Kidney epithelial cell (primary cell): ENCODE results near the gene PRELP. TPM values are rescaled to one million over a fixed set of nuclear protein-coding genes. Genes with fewer than 3 reads are reported as not detected.

Experiments
- DNase-seq: peaks from one replicate; pipeline ENCODE4 v3.0.0-alpha.2; 2010; ENCODE audit warnings: low read depth
- H3K27me3 ChIP-seq: 2 replicates; pipeline ENCODE4 v1.6.0; 2011; ENCODE audit warnings: low read length; ENCODE audit not compliant: control insufficient read depth, insufficient read depth
- H3K36me3 ChIP-seq: 2 replicates; pipeline ENCODE4 v1.5.1; 2011; ENCODE audit warnings: low read length; ENCODE audit not compliant: control insufficient read depth, insufficient read depth
- H3K4me3 ChIP-seq: 2 replicates; pipeline ENCODE4 v1.5.1; 2011; ENCODE audit warnings: low read depth, mild to moderate bottlenecking, control low read depth, low read length
- total RNA-seq: library from RNA; depleted of rRNA; stranded (reverse); fragments of >200 nt; gene quantifications from 2 replicates; pipeline ENCODE4 v1.2.3, GENCODE V29; 2015
- TF ChIP-seq, protein P1 (sequence below): IDR thresholded peaks from 2 replicates; pipeline ENCODE4 v1.5.1; 2011; ENCODE audit warnings: mild to moderate bottlenecking, moderate library complexity, low read length, control low read depth, inconsistent platforms; ENCODE audit not compliant: insufficient read depth, poor library complexity, severe bottlenecking

Gene PRELP
- total RNA-seq, 1 donor from 2014 or later: under 0.01 TPM

DNA sequence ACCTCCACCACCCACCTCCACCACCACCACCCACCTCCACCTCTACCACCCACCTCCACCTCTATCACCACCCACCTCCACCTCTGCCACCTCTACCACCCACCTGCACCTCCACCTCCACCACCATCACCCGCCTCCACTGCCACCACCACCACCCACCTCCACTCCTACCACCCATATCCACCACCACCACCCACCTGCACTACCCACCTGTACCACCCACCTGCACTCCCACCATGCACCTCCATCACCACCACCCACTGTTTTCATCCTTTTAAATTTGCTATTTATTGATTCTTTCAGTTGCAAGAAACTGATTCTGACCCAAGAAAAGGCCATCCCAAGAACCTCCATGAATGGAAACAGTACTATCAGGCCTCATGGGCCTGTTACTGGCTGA, 24.7 kb downstream of the PRELP start:
- Histone ChIP-seq H3K36me3 (no peaks in the 10 kb centered on the region), H3K27me3 (peaks cover 7% of the 10 kb centered on the region), H3K4me3 (no peak overlapping the region)
- DNase-seq: no peak
- TF ChIP-seq, protein P1, sequence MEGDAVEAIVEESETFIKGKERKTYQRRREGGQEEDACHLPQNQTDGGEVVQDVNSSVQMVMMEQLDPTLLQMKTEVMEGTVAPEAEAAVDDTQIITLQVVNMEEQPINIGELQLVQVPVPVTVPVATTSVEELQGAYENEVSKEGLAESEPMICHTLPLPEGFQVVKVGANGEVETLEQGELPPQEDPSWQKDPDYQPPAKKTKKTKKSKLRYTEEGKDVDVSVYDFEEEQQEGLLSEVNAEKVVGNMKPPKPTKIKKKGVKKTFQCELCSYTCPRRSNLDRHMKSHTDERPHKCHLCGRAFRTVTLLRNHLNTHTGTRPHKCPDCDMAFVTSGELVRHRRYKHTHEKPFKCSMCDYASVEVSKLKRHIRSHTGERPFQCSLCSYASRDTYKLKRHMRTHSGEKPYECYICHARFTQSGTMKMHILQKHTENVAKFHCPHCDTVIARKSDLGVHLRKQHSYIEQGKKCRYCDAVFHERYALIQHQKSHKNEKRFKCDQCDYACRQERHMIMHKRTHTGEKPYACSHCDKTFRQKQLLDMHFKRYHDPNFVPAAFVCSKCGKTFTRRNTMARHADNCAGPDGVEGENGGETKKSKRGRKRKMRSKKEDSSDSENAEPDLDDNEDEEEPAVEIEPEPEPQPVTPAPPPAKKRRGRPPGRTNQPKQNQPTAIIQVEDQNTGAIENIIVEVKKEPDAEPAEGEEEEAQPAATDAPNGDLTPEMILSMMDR: no peak

DNA sequence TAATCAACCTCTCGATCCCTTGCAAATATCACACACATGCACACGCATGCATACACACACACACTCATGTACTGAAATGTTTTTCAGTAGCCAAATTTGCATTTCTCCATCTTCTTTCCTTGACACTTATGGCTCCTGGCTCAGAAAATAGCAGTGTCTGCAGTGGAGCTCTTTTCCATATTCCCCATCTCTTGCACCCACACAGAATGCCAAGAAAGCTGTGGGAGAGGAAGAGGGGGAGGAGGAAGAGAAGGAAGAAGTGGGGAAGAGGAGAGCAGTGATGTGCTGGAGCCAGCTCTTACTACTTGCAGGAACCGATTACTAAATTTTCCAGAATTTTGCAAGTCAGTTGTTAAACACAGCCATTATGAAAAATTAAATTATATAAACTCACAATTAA, 28.2 kb downstream of the PRELP start:
- Histone ChIP-seq H3K27me3 (peaks cover 2% of the 10 kb centered on the region), H3K36me3 (no peaks in the 10 kb centered on the region), H3K4me3 (no peak overlapping the region)
- TF ChIP-seq, protein P1: no peak
- DNase-seq: no peak

DNA sequence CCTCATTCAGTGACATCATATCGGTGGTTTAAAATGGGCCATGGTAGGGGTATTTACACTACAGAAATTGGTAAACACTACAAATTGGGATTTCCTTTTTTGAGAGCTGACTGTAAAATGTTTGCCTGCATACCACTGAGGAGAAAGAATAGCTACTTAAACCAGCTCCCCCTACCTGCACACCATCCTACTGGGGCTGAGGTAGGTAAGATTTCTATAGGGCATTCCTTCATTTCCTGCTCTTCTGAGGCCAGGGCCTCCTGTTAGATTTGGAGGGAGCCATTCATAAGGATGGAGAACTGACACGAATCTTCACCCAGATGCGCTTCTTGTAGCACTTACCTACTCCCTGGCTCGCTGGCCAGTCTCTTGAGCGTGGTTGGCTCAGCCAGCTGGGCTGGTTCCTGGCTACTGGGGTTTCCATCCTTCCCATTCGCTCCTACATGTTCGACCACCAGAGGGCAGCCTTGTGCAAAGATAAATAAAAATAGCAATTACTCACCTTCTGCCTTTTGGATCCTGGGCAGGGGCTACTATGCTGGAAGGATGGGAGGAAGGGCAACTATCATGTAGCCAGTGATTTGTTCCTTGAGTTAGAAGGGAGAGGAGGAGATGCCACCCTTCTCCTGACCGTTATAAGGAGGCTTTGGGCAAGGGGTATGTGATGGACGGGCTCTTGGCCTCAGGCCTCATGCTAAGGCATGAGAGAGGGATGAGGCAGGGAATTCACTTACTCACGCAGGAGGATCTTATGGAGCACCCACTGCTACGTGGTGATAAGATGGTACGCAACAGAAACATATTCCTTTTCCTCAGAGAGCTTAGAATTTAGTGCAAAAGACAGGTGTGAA, 29.0 kb downstream of the PRELP start:
- Histone ChIP-seq H3K27me3 (peaks cover 2% of the 10 kb centered on the region), H3K36me3 (no peaks in the 10 kb centered on the region), H3K4me3 (no peak overlapping the region)
- DNase-seq: no peak
- TF ChIP-seq, protein P1: peak; percentile 70

DNA sequence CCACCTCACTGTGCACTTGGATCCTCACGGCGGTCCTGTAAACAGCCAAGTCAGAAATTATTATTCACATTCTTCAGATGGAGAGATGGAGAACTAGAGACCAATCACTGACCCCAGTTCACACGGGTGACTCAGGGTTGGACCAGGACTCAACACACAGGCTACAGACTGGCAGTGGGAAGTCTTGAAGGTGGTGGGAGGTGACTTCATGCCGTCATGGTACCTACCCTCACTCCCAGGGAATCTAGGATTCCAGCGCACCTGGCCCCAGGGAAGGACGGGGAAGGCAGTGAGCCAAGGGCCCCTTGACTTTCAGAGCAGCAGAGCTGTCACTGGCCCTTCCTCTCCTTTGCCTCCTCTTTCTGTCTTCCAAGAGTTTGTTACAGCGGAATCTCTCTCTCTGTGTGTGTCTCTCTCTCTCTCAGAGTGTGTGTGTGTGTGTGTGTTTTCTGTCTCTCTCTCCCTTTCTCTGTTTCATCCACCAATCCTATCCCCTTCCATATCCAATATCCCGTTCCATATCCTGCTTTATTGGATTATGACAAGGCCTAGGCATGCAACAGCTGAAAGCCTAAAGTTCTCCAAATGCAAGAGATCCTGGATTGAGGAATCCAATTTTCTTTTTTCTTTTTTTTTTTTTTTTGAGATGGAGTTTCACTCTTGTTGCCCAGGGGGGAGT, 30.1 kb downstream of the PRELP start:
- Histone ChIP-seq H3K36me3 (no peaks in the 10 kb centered on the region), H3K27me3 (peaks cover 2% of the 10 kb centered on the region), H3K4me3 (no peak overlapping the region)
- no peak for DNase-seq
- TF ChIP-seq, protein P1: no peak

DNA sequence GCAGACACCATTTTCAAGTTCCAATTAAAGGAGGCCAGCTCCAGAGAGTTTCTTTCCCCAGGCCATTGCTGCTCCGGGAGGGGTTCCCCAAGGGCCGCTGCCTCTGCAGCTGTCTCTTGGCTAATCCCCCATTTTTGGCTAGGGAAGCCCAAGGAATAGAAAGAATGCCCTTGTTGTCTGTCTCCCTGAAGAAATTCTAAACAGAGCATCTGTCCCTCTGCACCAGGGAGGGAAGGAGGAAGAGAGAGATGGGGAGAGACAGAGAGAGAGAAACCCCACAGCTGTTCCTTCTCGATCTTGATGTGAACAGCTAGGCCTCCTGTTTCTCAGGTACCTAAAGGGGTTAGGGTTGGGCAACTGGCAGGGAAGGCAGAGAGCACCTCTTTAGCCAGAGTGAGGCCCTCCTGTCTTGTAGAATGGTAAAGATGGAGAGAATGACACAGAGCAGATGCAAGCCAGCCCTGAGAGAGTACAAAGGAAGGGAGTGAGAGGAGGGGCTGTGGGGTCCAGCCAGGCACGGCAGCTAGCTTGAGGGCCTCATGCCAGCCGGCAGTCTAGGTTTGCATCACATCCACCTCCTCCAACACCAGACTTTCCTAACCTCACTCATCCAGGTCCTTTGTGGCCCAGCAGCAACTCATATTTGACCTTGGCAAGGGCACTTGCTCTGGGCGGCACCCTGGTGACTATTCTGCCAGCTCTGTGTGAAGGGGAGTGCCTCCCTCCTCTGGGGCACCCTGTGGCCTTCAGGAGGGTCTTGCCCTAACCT, 31.4 kb downstream of the PRELP start:
- DNase-seq: no peak
- TF ChIP-seq, protein P1: no peak

More for the DNA sequence above, 31.4 kb downstream of the PRELP start:
- H3K4me3 ChIP-seq: no peak overlapping the region
- no peaks in the 10 kb centered on the region for H3K36me3 ChIP-seq
- H3K27me3 ChIP-seq: peaks cover 2% of the 10 kb centered on the region
